Pericardium fibroblast (primary cell): ENCODE data around the gene RLN2. TPM values are rescaled to one million over a fixed set of nuclear protein-coding genes. Genes with fewer than 3 reads are reported as not detected.

Experiments used
- total RNA-seq: library from RNA; depleted of rRNA; stranded (reverse); fragments of >200 nt; gene quantifications from 2 replicates; pipeline ENCODE4 v1.2.3, GENCODE V29; 2015

Gene RLN2
- total RNA-seq = not detected in 2 replicates

GRCh38 chr9:5303840-5304795 is at the start of gene RLN2:
RLN2 (minus strand) TSS chr9:5304716; CDS start chr9:5304580, 136 bp downstream.

GRCh38 chr9:5338992-5339981 is 34.8 kb upstream of the RLN2 start, which contains the start of gene RLN1:
RLN1 (minus strand) TSS chr9:5339876; CDS start chr9:5339746, 130 bp downstream.

Other genes with a start within 250 kb of the RLN2 start
- not detected in 2 replicates for gene INSL6, start 119.1 kb downstream of the RLN2 start, total RNA-seq
- gene INSL4, start 73.3 kb downstream of the RLN2 start, total RNA-seq = not detected in 2 replicates
- gene RLN1, start 35.2 kb upstream of the RLN2 start, total RNA-seq = 3.7 TPM in 1 of 2 replicates, not detected in the other
- 21.1 and 21.4 TPM in 2 replicates for gene PLGRKT, start 133.2 kb upstream of the RLN2 start, total RNA-seq
- 0.43 and 4.4 TPM in 2 replicates for gene CD274, start 145.8 kb upstream of the RLN2 start, total RNA-seq
- 0.77 and 10.7 TPM in 2 replicates for gene PDCD1LG2, start 205.8 kb upstream of the RLN2 start, total RNA-seq